ENCODE data around the gene POU4F1.

DNA sequence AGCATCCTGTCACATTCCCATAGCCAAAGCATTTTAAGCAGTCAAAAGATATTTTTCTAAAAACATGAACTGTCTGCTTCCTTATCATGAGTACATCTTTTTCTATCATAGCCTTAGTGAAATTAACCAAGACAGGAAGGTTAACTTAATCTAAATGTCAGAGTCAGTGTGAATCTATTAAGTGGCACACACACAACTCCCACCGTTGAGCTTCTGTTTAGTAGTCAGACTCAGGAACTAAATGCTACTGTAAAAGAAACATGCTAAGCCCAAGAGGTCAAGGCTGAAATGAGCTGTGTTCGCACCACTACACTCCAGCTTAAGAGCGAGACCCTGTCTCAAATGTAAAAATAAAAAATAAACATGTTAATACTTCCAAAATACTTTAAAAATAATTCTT, 7.7 kb upstream of the POU4F1 start:
- TF ChIP-seq, protein P1, sequence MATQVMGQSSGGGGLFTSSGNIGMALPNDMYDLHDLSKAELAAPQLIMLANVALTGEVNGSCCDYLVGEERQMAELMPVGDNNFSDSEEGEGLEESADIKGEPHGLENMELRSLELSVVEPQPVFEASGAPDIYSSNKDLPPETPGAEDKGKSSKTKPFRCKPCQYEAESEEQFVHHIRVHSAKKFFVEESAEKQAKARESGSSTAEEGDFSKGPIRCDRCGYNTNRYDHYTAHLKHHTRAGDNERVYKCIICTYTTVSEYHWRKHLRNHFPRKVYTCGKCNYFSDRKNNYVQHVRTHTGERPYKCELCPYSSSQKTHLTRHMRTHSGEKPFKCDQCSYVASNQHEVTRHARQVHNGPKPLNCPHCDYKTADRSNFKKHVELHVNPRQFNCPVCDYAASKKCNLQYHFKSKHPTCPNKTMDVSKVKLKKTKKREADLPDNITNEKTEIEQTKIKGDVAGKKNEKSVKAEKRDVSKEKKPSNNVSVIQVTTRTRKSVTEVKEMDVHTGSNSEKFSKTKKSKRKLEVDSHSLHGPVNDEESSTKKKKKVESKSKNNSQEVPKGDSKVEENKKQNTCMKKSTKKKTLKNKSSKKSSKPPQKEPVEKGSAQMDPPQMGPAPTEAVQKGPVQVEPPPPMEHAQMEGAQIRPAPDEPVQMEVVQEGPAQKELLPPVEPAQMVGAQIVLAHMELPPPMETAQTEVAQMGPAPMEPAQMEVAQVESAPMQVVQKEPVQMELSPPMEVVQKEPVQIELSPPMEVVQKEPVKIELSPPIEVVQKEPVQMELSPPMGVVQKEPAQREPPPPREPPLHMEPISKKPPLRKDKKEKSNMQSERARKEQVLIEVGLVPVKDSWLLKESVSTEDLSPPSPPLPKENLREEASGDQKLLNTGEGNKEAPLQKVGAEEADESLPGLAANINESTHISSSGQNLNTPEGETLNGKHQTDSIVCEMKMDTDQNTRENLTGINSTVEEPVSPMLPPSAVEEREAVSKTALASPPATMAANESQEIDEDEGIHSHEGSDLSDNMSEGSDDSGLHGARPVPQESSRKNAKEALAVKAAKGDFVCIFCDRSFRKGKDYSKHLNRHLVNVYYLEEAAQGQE (IDR thresholded peaks at IDR 0.05; ENCODE audit: insufficient read depth in 1 of 2, low read depth in 2 of 2, low read length in 2 of 2) = no peak
- TF ChIP-seq POLR2AphosphoS5 (IDR thresholded peaks at IDR 0.05; ENCODE audit: low read depth, low read length) (no peak), TAF1 (IDR thresholded peaks at IDR 0.05; ENCODE audit: borderline replicate concordance, insufficient read depth, low read length) (no peak), SIN3A (IDR thresholded peaks at IDR 0.05; ENCODE audit: borderline replicate concordance, insufficient read depth, low read length) (no peak), FOXP2 (optimal IDR thresholded peaks at IDR 0.05; ENCODE audit: borderline replicate concordance, extremely low read depth, extremely low read length, insufficient read depth) (no peak)
